HG03095 (cell line): ENCODE results near the gene AKAIN1.
A peak's percentile ranks its signal among the peaks of the same experiment; 100 is the strongest.

Experiments used
- ATAC-seq: cut with Tn5 transposase; IDR thresholded peaks from one replicate; pipeline ENCODE4 v1.9.1; 2021; ENCODE audit warnings: moderate library complexity; ENCODE audit not compliant: unreplicated experiment

Gene AKAIN1, protein sequence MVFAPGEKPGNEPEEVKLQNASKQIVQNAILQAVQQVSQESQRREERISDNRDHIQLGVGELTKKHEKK

DNA sequence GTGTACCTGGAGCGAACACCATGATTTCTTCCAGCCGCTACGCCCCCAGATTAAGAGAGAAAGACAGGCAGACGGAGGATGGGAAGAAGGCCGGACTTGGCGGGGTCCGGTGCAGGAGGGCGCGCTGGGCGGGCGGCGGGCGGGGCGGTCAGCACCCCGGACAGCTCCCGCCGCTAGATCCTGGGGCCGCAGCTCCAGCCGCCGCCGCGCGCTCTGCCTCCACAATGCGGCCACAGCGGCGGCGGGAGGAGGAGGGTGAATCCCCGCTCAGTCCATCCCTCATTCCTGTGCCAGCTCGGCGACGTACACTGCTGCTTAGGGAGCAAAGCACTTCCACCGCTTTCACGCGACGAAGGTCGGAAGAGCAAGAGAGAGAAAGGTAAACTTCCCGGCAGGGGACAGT, at the start of gene AKAIN1:
Gene AKAIN1 (minus strand): TSS at position 226 of the 403 bp plus-strand sequence. CDS start 204 bp downstream, at position 22.
- ATAC-seq: no peak

DNA sequence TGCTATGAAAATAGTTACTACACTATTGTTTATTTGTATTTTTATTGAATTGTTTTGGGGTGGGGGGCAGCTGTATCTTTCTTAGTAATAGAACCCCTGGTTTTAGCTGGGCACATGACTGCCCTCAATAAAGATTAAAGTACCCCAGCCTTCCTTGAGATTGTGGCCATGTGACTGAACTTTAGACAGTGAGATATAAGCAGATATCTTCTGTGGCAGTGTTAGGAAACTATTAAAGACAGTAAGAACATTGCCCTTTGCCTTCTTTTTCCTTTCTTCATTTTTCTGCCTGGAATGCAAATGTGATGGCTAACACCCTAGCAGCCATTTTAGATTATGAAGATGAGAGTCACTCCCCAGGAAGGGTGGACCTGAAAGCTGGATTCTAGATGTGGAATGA, 47.9 kb upstream of the AKAIN1 start:
- no peak for ATAC-seq

DNA sequence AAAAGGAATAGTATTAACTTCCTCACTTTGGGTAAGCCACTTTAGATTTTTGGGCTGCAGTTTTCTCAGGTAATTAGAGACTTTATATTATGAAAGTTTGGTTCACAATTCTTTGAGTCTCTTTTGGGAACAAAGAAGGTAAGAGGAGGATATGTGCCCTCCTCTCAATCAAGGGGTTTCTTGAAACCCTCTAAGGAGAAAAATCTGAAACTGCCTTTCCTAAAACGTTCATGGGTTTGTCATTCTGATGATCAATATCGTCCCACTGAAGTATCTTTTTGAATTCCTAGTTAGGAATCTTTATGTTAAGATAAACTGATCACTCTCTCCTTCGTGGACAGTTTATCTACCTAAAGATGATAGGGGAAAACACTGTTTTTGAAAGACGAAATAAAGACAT, 42.4 kb upstream of the AKAIN1 start:
- ATAC-seq: no peak

DNA sequence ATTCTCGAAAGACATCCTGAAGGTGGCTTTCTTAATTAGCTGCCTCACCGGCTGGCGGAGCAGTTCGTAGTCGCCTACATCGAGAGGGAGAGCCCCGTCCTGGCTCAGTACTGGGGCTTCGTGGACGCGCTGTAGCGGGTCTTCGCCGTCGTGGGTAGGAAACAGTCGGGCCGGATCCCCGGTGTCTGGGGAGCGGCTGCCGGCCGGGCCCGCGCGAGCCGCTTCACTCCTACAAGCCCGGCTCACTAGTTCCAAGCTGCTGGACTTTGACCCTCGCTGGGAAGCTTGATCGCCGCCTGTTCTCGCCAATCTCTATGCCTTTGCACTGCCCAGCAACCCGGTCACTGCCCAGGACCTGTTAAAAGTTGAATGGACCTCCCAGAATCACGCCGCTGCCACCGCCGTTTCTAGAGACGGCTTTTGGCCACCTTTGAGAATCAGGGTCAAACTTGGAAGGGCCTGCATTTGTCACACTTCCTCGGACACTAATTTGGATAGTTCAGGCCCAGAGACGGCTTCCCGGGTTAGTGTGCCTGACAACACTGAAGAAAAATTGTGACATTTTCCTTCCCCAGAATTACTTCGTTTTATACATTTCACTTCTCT, 41.4 kb upstream of the AKAIN1 start:
- peak; percentile 44 for ATAC-seq

DNA sequence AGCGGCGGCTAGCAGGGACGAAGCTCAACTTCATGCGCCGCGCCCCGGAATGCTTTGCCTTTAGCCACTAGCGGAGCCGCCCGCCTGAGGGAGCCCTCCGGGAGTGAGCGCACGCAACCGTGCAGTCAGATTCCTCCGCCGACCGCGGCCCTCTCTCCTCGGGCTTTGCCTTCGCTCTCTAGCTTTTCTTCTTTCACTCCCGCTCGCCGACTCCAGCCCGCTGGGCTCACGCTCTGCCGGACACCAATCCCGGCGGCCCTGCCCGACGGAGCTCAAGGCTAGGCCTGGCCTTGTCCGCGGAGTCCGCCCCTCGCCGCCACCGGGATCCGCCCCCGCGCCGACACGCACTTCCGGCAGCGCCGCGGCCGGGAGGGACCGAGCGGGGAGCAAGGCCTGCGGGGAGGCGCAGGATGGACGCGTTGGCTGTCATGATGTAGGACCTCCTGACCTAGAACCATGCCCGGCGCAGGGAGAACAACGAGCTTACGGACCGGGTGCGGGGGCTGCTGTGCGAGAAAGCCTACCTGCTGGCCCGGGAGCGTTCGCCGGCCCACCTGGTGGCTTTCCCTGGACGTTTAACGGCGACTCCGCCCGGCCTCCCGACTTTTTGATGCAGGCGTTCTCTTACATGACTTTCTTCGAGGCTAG, 40.8 kb upstream of the AKAIN1 start:
- ATAC-seq: peak; percentile 90

DNA sequence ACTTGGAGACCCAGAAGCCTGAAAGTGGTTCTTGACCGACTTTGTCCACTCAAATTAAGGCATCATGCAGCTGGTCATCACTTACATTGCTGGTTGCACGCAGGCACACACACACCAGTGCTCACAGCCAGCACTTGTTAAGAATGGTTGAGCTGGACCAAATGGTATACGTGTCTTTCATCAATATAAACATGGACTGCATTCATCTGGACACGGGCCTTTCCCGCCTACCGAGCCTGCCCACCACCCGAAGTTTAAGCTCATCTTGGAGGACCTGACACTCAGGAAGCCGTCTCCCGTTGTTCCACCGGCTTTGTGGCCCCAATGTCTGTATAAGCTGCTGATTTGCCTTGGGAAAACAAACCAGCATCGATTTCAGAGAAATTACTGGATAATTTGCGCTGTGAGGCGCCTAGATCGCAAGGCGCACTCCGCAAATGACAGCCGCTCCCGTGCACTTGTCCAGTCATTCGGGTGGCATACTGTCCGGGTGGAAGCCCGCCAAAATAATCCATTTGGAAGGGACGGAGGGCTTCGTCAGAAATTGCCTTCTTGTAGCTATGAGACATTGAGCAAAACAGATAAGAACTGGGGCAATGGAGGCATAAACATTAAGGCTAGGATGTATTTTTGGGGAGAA, 40.1 kb upstream of the AKAIN1 start:
- ATAC-seq: peak; percentile 35

DNA sequence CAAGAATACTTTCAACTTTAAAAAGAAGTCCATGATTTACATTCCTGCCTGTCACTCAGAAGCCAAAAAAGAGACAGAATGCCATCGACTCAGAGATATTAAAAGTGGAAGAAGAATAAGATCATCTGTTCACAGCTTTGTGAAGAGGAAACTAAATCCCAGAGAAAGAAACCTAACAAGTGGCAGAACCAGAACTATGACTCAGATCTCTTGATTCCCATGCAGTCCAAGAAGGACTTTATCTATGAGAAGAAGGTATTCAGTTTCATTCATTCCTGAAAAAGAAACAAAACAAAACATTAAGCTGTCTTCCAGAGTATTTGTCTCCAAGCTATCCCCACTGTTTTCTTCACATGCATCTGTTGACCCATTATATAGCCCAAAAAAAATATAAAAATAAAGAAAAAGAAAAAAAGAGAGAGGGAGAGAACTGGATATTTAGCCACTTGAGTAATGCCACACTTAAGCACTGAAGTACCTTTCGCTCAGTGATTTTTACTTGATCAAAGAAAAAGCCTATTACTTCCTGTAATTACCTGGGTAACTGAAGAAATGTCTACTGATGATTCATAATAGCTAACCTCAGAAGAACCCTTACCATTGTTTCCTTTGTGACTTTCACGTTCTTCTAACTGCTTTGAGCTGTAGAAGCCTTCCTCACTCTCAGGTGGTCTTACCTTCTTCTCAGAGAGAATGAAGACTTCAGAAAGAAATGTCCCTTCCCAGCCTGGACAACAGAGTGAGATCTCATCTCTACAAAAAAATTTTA, 17.7 kb upstream of the AKAIN1 start:
- ATAC-seq: no peak

DNA sequence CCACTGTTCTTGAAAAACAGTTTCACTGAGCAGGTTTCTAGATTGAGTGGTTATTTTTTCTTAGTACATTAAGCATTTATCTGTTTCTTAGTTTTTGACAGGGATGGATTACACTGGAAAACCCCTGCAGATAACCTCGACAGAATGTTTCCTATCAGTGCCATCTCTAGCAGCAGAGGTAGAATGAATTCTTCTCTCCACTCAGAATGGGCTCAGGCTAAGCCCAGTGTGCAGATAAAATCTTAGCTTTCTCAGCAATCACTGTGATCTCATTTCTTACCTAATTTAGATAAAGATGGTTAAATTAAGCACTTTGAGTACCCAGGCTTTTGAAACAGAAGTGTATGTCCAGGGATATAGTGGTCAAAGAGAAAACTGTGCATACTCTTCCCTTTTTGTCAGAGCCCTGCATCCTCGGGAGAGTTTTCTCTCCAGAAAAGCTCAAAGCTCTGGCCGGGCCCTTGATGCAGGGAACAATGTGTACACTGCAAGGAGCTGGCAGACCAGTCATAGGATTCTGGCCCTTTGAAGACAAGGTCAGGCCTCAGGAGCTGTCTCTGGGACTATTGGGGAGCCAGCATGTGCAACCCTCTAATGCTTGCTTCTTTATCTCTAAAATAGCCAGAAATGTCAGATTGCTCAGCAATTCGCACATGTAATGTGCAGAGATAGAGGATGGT, 10.6 kb upstream of the AKAIN1 start:
- ATAC-seq: no peak

DNA sequence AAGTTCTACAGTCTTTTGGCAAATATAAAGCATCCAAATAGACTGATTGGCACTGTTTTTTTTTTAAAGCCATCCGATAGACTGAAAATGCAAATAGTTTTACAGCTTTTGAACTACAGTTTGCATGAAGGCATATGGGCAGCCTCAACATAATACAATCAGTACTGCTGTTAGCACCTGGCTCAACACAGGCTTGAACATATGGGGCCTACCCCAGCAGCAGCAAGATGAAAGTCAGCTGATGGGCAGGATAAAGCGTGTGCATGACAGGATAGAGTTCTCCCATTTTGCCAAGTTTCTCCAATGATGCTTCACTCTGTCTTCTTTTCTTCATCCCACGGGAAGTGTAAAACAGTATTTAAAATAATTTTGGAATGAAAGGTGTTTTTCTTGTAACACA, 1.3 kb upstream of the AKAIN1 start:
- ATAC-seq: no peak

DNA sequence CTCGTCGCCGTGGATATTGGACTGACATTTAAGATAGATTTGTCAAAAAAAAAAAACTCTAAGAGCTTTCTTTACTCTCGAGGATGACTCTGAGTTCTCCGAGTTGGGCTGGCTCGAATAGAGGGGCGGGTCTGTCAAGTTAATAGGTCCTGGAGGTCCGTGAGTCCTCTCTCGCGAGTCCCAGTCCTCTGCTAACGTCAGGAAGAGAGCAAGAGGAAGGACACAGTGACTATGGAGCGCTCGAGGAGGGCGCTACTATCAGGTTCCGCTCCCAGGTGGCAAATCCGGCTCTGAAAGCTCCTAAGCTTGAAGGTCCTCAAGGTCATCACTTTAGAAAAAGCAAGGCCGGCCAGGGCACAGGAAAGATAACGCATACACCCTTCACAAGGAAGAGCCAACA, 404 bp upstream of the AKAIN1 start:
- no peak for ATAC-seq

DNA sequence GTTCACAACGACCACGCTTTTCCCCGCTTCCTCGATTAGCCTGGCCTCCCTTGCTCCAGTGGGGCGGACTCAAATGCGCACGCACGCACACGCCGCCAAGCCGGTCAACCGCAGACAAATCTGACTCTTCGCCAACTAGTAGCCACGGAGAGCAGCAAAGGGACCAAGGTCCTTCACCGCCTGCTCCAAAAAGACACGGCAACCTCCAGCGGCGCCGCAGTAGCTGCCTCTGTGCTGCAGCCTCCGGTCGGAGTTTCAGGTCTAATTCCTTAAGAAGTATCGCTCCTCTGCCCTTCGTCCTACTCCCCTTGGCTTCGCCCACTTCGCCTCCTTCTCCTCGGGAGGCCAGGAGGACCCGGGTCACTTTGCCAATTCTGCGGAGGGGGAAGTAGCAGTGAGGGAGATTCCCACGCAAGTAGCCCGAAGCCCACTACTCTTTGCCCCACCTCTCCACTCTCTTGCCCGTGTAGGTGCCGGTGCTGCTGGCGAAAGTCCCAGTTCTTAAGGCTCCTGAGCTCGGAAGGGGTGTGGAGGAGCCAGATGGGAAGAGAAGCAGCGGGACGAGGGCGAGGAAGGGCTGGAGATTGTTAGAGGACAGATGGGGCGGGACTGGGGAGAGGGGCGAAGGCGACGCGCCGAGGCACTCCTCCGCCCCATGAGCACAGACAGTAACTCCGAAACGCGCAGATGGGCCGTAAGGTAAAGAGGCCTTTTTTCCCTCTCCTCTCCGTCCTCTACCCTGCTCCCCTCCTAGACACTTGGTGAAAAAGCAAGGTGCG, 615 bp downstream of the AKAIN1 start:
- ATAC-seq: no peak

DNA sequence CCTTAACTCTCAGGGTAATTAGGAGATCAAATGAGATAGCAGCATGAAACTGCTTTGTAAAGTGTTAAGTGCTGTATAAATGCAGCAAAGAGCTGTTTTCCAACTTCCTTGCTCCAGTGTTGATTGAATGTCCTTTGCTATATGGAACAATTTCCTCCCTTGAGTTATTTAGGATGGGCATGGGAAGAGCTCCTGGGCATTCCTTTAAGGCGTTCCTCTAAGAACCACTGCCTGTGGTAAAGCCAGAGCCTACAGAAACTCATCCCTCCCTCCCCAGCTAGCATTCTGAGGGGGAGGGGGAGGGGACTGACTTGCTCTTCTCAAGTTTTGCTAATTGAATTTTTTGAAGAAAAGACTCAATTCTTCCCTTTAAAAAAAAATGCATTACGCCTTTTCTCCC, 1.4 kb downstream of the AKAIN1 start:
- ATAC-seq: no peak

DNA sequence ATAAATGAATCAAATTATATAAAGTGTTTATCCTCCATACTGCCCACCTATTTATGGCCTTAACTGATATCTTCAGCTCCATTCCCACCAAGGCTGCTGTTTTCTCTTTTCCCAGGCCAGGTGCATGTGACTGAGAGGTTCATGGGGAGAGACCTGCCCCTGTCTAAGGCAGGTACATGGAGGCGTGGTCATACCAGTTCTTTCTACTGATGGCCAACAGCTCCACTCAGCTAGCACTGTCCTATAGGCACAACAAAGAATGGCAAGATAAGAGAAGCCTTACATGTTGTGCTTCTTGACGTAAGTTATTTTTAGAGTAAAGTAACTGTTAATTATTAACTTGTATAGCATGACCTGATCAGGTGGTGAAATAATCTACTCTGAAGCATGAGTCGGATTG, 16.8 kb downstream of the AKAIN1 start:
- ATAC-seq: no peak

DNA sequence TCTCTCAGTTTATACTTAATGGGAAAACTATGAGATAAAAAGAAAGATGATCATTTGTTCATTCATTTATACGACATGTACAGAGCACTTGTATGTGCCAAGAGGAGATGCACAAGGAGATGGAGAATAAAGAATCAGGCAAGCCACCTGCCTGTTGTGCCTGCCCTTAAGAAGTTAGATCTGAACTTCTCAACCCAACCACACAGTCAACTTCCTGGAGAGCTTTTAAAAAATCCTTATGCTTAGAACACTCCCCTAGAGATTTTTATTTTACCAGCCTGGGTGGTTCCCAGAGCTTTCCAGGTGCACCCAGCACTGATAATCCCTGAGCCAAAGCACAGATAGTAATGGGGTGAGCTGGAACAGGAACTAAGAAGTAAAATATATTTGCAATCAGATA, 18.5 kb downstream of the AKAIN1 start:
- no peak for ATAC-seq

DNA sequence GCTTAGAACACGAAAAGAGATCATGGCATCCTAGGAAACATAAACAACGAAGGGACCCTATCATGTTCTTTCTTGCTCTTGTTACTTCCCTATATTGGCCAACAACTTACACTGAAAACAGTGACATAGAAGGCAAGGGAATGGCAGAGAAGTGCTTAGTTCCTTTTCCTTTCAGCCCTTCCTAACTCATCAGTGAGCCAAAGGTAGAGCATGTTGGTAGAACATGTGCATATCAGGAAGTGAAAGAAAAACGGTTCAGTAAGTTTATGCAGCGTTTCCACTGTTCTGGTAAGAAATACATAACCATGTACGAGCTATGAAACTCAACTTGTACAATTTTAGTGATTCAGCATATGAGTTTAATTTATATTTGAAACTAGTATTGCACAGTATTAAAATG, 21.7 kb downstream of the AKAIN1 start:
- peak; percentile 97 for ATAC-seq

DNA sequence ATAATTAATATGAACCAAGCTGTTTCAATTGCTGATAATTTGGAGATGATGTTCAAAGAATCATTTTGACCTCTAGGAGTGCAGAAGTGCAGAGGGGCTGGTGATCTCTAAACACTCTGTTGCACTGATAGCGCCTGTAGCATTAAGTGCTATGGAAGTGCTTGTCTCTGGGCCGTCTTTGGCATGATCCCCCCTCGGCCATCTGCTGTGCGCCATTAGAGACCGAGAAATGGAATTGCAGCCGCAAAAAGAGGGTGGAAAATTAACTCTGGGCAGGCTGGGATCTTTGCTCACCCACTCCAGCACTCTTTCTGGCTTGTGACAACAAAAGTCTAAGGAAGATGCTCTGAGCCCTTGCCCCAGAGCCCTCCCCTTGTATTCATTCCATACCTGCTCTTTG, 23.4 kb downstream of the AKAIN1 start:
- no peak for ATAC-seq

DNA sequence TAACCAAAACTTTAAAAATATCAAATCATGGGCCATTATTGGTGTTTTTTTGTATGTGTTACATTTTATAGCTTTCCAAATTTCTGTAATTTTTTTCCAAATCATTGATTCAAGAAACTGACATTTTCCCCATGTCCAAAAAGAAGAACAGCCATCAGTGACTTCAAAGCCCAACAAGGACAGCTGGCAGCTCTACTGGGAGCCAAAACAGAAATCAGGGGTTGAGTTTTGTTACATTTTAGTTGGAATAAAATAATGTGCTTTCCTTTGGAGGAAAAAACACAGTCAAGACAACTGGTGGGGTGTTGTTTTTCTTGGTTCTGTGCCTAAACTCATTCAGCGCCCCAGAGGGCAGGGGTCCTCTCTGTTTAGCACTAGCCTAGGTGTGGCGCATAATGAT, 23.8 kb downstream of the AKAIN1 start:
- no peak for ATAC-seq

DNA sequence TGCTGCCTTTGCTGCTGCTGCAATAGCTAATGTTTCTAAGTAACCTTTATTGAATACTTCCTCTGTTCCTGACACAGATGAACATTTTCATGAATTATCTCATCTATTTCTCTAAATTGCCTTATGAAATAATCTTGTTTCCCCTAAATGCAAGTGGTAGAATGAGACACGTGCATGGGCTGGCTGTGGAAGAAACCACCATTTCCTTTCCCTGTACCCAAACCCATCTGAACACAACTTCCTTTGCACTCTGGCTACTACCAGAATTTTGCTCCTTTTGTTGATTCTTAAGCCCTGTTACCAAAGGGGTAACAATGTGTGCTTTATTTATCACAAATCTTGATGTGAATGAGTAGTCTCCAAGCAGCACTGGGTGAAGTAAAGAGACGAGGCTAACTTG, 29.2 kb downstream of the AKAIN1 start:
- no peak for ATAC-seq

DNA sequence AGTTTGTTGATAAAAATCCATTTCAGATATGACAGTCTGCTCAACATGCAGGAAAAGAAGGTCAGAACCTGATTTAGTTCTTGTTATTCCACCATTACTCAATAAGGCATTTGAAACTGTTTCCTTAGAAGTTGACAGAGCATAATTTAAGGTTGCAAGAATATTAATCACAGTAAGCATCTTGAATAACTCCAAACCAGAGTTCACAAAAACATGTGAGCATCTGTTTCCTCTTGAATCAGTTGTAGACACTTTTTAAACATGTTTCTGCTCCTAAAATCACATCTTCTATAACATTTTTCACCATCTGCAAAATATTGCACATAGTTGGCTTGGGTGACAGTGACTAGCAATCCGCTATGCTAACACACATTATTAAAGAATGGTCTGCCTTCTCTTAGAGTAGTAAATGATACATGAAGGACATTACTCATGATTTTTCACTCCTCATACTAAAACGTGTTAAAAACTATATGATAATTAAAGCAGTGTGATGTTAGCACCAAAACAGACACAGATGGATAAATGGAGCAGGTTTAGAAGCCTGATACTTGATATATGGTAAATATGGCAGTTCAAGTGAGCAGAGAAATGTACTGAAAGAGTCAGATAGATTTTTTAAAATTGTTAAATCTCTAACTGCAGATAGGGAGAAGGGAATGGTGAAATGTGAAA, 30.3 kb downstream of the AKAIN1 start:
- ATAC-seq: no peak

DNA sequence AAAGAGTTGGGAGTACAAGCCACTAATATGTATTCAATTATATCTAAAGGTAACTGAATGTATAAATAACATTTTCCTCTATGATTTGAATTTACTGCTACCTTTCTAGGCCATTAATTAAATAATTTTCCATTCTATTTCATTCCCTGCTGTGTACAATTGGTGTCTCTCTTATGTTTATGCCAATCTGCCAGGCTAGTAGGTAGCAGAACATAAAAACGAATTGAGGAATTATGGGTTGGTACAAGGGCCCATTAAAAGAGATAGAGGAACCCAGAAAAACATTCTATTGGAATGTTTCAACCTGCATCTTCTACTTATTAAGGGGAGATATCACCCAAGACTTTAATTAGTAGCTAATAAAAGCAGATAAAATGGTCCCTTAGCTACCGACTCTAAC, 32.2 kb downstream of the AKAIN1 start:
- no peak for ATAC-seq
